ENCODE measurements around the gene AGA.

- TF ChIP-seq CTCF (IDR thresholded peaks at IDR 0.05): no peak
- no peak for TF ChIP-seq POLR2A (IDR thresholded peaks at IDR 0.05)
- no peak for TF ChIP-seq EP300 (IDR thresholded peaks at IDR 0.05)
Observed at GRCh38 chr4:177385576-177386277, 56.5 kb downstream of the AGA start.

Measured in ovary (tissue), 3 donors.